Measurements from ENCODE around the gene RAMP3.

RAMP3 gene

GRCh38 chr7:45223728-45224630 is 66.4 kb downstream of the RAMP3 start:
- no peak for DNase-seq

- no peak for DNase-seq
Measured at GRCh38 chr7:45224832-45225231, 67.2 kb downstream of the RAMP3 start.

GRCh38 chr7:45225311-45225947 is 67.8 kb downstream of the RAMP3 start:
- DNase-seq, result no peak

GRCh38 chr7:45225948-45226335 is 68.4 kb downstream of the RAMP3 start:
- no peak for DNase-seq

- DNase-seq, result no peak
Measured at GRCh38 chr7:45229156-45229920, 71.7 kb downstream of the RAMP3 start.

GRCh38 chr7:45230083-45230482 is 72.5 kb downstream of the RAMP3 start:
- DNase-seq, result no peak

- no peak for DNase-seq
Measured at GRCh38 chr7:45230611-45231165, 73.1 kb downstream of the RAMP3 start.

GRCh38 chr7:45233249-45233775 is 75.7 kb downstream of the RAMP3 start:
- no peak for DNase-seq
